ENCODE data around the gene SPDYE6. TPM values are rescaled to one million over a fixed set of nuclear protein-coding genes. Genes with fewer than 3 reads are reported as not detected.
"Not testable (repeated sequence)": the region's sequence is repeated elsewhere in the genome, so short reads cannot be mapped to it uniquely, and the experiment has no call there.

Gene SPDYE6
- total RNA-seq, 1 donor from 2014 or later: not detected

DNA sequence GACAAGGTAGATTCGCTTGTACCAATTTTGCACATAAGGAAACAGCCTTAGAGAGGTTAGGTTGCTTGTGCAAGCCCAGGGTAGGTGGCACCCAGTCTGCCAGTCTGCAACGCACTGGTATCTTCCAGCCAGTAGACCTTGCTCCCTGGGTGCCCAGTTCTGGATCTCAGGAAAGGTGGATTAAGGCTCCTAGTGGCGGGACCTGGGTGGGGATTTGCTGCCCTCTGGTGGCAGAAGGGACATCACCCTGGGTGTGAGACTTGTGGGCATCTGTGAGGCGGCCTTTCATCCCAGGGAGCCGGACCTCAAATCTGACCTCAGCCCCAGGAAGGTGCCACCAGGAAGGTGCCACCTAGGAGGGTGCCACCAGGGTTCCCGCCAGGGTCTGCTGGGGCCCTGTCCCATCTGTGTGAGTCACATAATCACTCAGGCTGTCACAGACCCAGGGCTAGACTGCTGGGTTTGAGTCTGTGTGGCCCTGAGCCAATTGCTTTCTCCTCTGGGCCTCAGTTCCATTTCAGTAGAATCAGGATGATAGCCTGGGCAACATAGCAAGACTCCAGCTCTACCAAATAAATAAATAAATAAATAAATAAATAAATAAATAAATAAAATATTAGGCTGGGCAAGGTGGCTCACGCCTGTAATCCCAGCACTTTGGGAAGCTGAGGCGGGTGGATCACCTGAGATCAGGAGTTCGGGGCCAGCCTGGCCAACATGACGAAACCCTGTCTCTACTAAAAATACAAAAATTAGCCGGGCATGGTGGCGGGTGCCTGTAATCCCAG, 34.6 kb upstream of the SPDYE6 start:
- Mint-ChIP-seq H3K9me3 (no peaks in the 10 kb centered on the region), H3K27ac (ENCODE audit: unreplicated experiment) (no peak overlapping the region), H3K4me1 (peaks cover 6% of the 10 kb centered on the region), H3K27me3 (ENCODE audit: low read depth) (no peaks in the 10 kb centered on the region), H3K4me3 (peak overlapping the region; percentile 47), H3K36me3 (ENCODE audit: low read depth) (peaks cover 5% of the 10 kb centered on the region)
- DNase-seq (ENCODE audit: low read depth, low spot score): peak; percentile 85
- TF ChIP-seq, protein P1, sequence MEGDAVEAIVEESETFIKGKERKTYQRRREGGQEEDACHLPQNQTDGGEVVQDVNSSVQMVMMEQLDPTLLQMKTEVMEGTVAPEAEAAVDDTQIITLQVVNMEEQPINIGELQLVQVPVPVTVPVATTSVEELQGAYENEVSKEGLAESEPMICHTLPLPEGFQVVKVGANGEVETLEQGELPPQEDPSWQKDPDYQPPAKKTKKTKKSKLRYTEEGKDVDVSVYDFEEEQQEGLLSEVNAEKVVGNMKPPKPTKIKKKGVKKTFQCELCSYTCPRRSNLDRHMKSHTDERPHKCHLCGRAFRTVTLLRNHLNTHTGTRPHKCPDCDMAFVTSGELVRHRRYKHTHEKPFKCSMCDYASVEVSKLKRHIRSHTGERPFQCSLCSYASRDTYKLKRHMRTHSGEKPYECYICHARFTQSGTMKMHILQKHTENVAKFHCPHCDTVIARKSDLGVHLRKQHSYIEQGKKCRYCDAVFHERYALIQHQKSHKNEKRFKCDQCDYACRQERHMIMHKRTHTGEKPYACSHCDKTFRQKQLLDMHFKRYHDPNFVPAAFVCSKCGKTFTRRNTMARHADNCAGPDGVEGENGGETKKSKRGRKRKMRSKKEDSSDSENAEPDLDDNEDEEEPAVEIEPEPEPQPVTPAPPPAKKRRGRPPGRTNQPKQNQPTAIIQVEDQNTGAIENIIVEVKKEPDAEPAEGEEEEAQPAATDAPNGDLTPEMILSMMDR (conservative IDR thresholded peaks at IDR 0.05): peak; percentile 92

DNA sequence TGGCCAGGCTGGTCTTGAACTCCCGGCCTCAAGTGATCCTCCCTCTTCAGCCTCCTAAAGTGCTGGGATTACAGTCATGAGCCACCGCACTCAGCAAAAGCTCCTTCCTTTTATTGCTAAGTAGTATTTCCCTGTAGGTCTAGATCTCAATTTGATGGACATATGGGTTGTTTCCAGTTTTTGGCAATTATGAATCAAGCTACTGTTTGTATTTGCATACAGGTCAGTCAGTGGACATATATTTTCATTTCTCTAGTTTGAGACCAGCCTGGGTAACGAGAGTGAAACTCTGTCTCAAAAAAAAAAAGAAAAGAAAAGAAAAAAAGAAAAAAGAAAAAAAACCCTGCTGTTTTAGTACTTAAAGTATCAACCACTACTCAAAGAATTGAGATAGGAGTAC, 33.6 kb upstream of the SPDYE6 start:
- H3K36me3 Mint-ChIP-seq (ENCODE audit: low read depth): peaks cover 5% of the 10 kb centered on the region
- DNase-seq (ENCODE audit: low read depth, low spot score): no peak
- TF ChIP-seq, protein P1 (conservative IDR thresholded peaks at IDR 0.05): no peak
- H3K9me3 Mint-ChIP-seq: no peaks in the 10 kb centered on the region
- H3K4me3 Mint-ChIP-seq: no peak overlapping the region
- no peaks in the 10 kb centered on the region for H3K27me3 Mint-ChIP-seq (ENCODE audit: low read depth)
- H3K27ac Mint-ChIP-seq (ENCODE audit: unreplicated experiment): no peak overlapping the region
- H3K4me1 Mint-ChIP-seq: no peaks in the 10 kb centered on the region

DNA sequence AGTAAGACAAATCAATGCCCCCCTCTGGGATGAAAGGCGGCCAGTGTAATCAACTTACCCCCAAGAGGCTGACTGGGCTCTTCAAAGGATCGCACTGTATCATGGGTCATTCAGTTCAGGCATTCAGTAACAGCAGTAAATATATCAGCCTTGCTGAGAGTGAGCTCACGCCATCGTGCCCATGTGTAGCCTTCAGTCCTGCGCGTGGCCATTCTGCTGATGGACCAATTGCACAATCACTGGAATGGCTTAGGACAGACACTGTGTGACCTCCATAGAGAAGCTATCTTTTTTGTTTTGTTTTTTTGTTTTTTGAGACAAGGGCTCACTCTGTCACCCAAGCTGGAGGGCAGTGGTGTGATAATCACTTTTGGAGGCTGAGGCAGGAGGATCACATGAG, 30.8 kb upstream of the SPDYE6 start:
- TF ChIP-seq, protein P1 (conservative IDR thresholded peaks at IDR 0.05): no peak
- H3K4me1 Mint-ChIP-seq: no peaks in the 10 kb centered on the region
- H3K36me3 Mint-ChIP-seq (ENCODE audit: low read depth): peaks cover 5% of the 10 kb centered on the region
- H3K9me3 Mint-ChIP-seq: no peaks in the 10 kb centered on the region
- H3K27me3 Mint-ChIP-seq (ENCODE audit: low read depth): no peaks in the 10 kb centered on the region
- no peak overlapping the region for H3K27ac Mint-ChIP-seq (ENCODE audit: unreplicated experiment)
- no peak overlapping the region for H3K4me3 Mint-ChIP-seq
- DNase-seq (ENCODE audit: low read depth, low spot score): no peak

- not testable (repeated sequence) for H3K4me3 Mint-ChIP-seq; H3K9me3 Mint-ChIP-seq; H3K27ac Mint-ChIP-seq (ENCODE audit: unreplicated experiment); DNase-seq (ENCODE audit: low read depth, low spot score); H3K27me3 Mint-ChIP-seq (ENCODE audit: low read depth); H3K4me1 Mint-ChIP-seq
- peaks cover 20% of the 10 kb centered on the region for H3K36me3 Mint-ChIP-seq (ENCODE audit: low read depth)
Observed at GRCh38 chr7:102381696-102382425, 25.6 kb upstream of the SPDYE6 start.

GRCh38 chr7:102380837-102381236, 24.6 kb upstream of the SPDYE6 start:
- not testable (repeated sequence) for H3K27ac Mint-ChIP-seq (ENCODE audit: unreplicated experiment); H3K9me3 Mint-ChIP-seq; H3K4me3 Mint-ChIP-seq; DNase-seq (ENCODE audit: low read depth, low spot score); H3K27me3 Mint-ChIP-seq (ENCODE audit: low read depth); H3K4me1 Mint-ChIP-seq
- H3K36me3 Mint-ChIP-seq (ENCODE audit: low read depth): peaks cover 21% of the 10 kb centered on the region

- Mint-ChIP-seq H3K9me3 (no peaks in the 10 kb centered on the region), H3K4me3 (no peak overlapping the region), H3K36me3 (ENCODE audit: low read depth) (peaks cover 23% of the 10 kb centered on the region), H3K27me3 (ENCODE audit: low read depth) (no peaks in the 10 kb centered on the region), H3K4me1 (peaks cover 3% of the 10 kb centered on the region), H3K27ac (ENCODE audit: unreplicated experiment) (peak overlapping the region; percentile 54)
- TF ChIP-seq, protein P1 (conservative IDR thresholded peaks at IDR 0.05): no peak
- DNase-seq (ENCODE audit: low read depth, low spot score): no peak
Observed at GRCh38 chr7:102376964-102377466, 20.8 kb upstream of the SPDYE6 start.

DNA sequence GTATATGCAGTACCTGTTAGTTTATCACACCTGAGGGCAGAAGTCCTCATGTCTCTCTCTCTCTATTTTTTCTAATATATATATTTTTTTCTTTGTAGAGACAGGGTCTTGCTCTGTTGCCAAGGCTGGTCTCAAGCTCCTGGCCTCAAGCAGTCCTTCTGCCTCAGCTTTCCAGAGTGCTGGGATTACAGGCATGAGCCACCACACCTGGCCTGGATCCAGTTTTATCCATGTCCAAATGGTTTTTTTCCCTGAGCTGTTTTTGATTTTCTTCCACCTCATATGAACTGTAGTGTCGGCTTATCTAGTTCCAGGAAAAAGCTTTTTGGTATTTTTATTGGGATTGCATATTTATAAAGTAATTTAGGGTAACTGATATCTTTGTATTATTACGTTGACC, 16.6 kb upstream of the SPDYE6 start:
- H3K9me3 Mint-ChIP-seq; H3K27me3 Mint-ChIP-seq (ENCODE audit: low read depth); H3K4me1 Mint-ChIP-seq; H3K4me3 Mint-ChIP-seq; H3K27ac Mint-ChIP-seq (ENCODE audit: unreplicated experiment); DNase-seq (ENCODE audit: low read depth, low spot score): not testable (repeated sequence)
- H3K36me3 Mint-ChIP-seq (ENCODE audit: low read depth): peaks cover 23% of the 10 kb centered on the region

GRCh38 chr7:102370038-102370437, 13.8 kb upstream of the SPDYE6 start:
- not testable (repeated sequence) for DNase-seq (ENCODE audit: low read depth, low spot score); H3K9me3 Mint-ChIP-seq; H3K27me3 Mint-ChIP-seq (ENCODE audit: low read depth); H3K4me1 Mint-ChIP-seq; H3K27ac Mint-ChIP-seq (ENCODE audit: unreplicated experiment); H3K4me3 Mint-ChIP-seq
- peaks cover 20% of the 10 kb centered on the region for H3K36me3 Mint-ChIP-seq (ENCODE audit: low read depth)

DNA sequence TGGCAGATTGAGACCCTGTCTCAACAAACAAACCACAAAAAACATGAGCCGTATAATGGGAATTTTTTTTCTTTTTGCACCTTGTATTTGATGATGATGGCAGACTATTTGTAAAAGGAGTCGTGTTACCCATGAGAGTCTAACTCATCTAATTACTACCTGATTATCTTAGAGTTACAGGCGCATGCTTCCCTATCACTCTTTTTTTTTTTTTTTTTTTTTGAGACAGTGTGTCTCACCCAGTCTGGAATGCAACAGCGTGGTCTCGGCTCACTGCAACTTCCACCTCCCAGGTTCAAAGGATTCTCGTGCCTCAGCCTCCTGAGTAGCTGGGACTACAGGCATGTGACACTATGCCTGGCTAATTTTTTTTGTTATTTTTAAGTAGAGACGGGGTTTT, 9.1 kb upstream of the SPDYE6 start:
- H3K4me1 Mint-ChIP-seq: peaks cover 11% of the 10 kb centered on the region
- H3K27me3 Mint-ChIP-seq (ENCODE audit: low read depth): not testable (repeated sequence)

More for the DNA sequence above, 9.1 kb upstream of the SPDYE6 start:
- not testable (repeated sequence) for H3K9me3 Mint-ChIP-seq; H3K27ac Mint-ChIP-seq (ENCODE audit: unreplicated experiment); H3K4me3 Mint-ChIP-seq; DNase-seq (ENCODE audit: low read depth, low spot score)
- peaks cover 11% of the 10 kb centered on the region for H3K36me3 Mint-ChIP-seq (ENCODE audit: low read depth)

All from neural crest cell (in vitro differentiated cells).